H1 (cell line): ENCODE data around the gene CSRP3.

Experiments used
- CEBPB ChIP-seq: IDR thresholded peaks from 2 replicates; pipeline ENCODE4 v1.6.1; 2012; ENCODE audit warnings: low read depth, low read length
- HDAC6 ChIP-seq: IDR thresholded peaks from one replicate; pipeline ENCODE4 v1.7.1; 2012; ENCODE audit warnings: low read depth, mild to moderate bottlenecking, inconsistent platforms, low read length, moderate library complexity
- JUND ChIP-seq: IDR thresholded peaks from 2 replicates; pipeline ENCODE4 v1.6.1; 2011; ENCODE audit warnings: mild to moderate bottlenecking, improper control_type of control experiment, low read length
- POLR2A ChIP-seq, 2 experiments: IDR thresholded peaks; 1 replicate in 1 of 2; 2 replicates in 1 of 2; pipeline ENCODE4 v1.6.1; 2011; ENCODE audit warnings: low read depth in 2 of 2, low read length in 2 of 2, mild to moderate bottlenecking in 2 of 2; ENCODE audit errors: control extremely low read depth in 1 of 2
- SAP30 ChIP-seq: fragments of 300-600 bp; sonication (generic); IDR thresholded peaks from 2 replicates; pipeline ENCODE4 v1.7.1; 2012; ENCODE audit warnings: low read length, moderate library complexity, mild to moderate bottlenecking, inconsistent platforms; ENCODE audit not compliant: insufficient read depth, insufficient replicate concordance
- SP1 ChIP-seq: IDR thresholded peaks from 2 replicates; pipeline ENCODE4 v1.6.1; 2011; ENCODE audit warnings: low read depth, low read length
- TF ChIP-seq, protein P1 (sequence below), 3 experiments: IDR thresholded peaks; 1 replicate in 2 of 3; 2 replicates in 1 of 3; pipeline versions ENCODE4 v1.5.1 to v1.6.1; 2011; ENCODE audit warnings: low read length in 3 of 3, mild to moderate bottlenecking in 3 of 3, inconsistent platforms in 2 of 3, low read depth in 1 of 3, moderate library complexity in 1 of 3; ENCODE audit not compliant: insufficient read depth in 1 of 3; ENCODE audit errors: control extremely low read depth in 1 of 3
- TF ChIP-seq, protein P2 (sequence below): IDR thresholded peaks from 2 replicates; pipeline ENCODE4 v1.6.1; 2012; ENCODE audit warnings: inconsistent platforms

- TF ChIP-seq, protein P1, sequence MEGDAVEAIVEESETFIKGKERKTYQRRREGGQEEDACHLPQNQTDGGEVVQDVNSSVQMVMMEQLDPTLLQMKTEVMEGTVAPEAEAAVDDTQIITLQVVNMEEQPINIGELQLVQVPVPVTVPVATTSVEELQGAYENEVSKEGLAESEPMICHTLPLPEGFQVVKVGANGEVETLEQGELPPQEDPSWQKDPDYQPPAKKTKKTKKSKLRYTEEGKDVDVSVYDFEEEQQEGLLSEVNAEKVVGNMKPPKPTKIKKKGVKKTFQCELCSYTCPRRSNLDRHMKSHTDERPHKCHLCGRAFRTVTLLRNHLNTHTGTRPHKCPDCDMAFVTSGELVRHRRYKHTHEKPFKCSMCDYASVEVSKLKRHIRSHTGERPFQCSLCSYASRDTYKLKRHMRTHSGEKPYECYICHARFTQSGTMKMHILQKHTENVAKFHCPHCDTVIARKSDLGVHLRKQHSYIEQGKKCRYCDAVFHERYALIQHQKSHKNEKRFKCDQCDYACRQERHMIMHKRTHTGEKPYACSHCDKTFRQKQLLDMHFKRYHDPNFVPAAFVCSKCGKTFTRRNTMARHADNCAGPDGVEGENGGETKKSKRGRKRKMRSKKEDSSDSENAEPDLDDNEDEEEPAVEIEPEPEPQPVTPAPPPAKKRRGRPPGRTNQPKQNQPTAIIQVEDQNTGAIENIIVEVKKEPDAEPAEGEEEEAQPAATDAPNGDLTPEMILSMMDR (IDR thresholded peaks at IDR 0.05; ENCODE audit: control extremely low read depth in 1 of 3, insufficient read depth in 1 of 3, low read depth in 1 of 3, low read length in 3 of 3): no peak
- TF ChIP-seq CEBPB (no peak), JUND (no peak), POLR2A (IDR thresholded peaks at IDR 0.05; ENCODE audit: control extremely low read depth in 1 of 2, low read depth in 2 of 2, low read length in 2 of 2) (no peak), HDAC6 (no peak), SP1 (no peak), SAP30 (no peak)
- TF ChIP-seq, protein P2, sequence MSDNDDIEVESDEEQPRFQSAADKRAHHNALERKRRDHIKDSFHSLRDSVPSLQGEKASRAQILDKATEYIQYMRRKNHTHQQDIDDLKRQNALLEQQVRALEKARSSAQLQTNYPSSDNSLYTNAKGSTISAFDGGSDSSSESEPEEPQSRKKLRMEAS: no peak
Observed at GRCh38 chr11:19187114-19187832, 14.5 kb downstream of the CSRP3 start.
